ENCODE results near the gene REEP6.
"Not testable (repeated sequence)": the region's sequence is repeated elsewhere in the genome, so short reads cannot be mapped to it uniquely, and the experiment has no call there.

The REEP6 gene

GRCh38 chr19:1473085-1473851 lies 17.7 kb upstream of the REEP6 start:
- no peak for DNase-seq

GRCh38 chr19:1474011-1474764 lies 16.8 kb upstream of the REEP6 start:
- no peak for DNase-seq

- no peak for DNase-seq
These were observed 16.1 kb upstream of the REEP6 start for GRCh38 chr19:1474765-1475351.

- DNase-seq = no peak
These were observed 15.1 kb upstream of the REEP6 start for GRCh38 chr19:1475751-1476437.

- not testable (repeated sequence) for DNase-seq
These were observed 13.9 kb upstream of the REEP6 start for GRCh38 chr19:1477056-1477455.

- DNase-seq = peak; percentile 94
These were observed 11.9 kb upstream of the REEP6 start, which contains the start of gene C19orf25 for GRCh38 chr19:1478934-1479707. TSS of gene C19orf25 (minus strand) at chr19:1479215. CDS start at chr19:1478903, 312 bp downstream.

- DNase-seq = no peak
These were observed 9.6 kb upstream of the REEP6 start for GRCh38 chr19:1481224-1481892.

GRCh38 chr19:1481893-1482360 lies 9.1 kb upstream of the REEP6 start:
- no peak for DNase-seq

GRCh38 chr19:1482361-1483130 lies 8.4 kb upstream of the REEP6 start:
- no peak for DNase-seq

- DNase-seq = no peak
These were observed 7.6 kb upstream of the REEP6 start for GRCh38 chr19:1483131-1483978.

- no peak for DNase-seq
These were observed 7.0 kb upstream of the REEP6 start for GRCh38 chr19:1483979-1484428.

GRCh38 chr19:1486720-1487575 lies 4.0 kb upstream of the REEP6 start:
- no peak for DNase-seq

GRCh38 chr19:1487576-1488281 lies 3.3 kb upstream of the REEP6 start:
- DNase-seq = no peak

GRCh38 chr19:1488282-1488601 lies 2.7 kb upstream of the REEP6 start:
- no peak for DNase-seq

GRCh38 chr19:1489463-1490310 lies 1.3 kb upstream of the REEP6 start:
- no peak for DNase-seq

- DNase-seq = peak; percentile 99
These were observed 469 bp upstream of the REEP6 start, which contains the start of gene PCSK4 for GRCh38 chr19:1490311-1491113. TSS of gene PCSK4 (minus strand) at chr19:1490350. CDS start at chr19:1490346, 4 bp downstream.

Data from fibroblast of skin of right biceps (primary cell).